MM.1S (cell line): Measurements from ENCODE around the gene SPIRE1.

Source experiments
- CTCF ChIP-seq: fragments of 300-600 bp; sonication (generic); IDR thresholded peaks from 2 replicates; pipeline ENCODE4 v1.5.1; 2016; ENCODE audit warnings: antibody characterized with exemption, low read length, mixed read lengths
- EZH2 ChIP-seq: fragments of 300-600 bp; sonication (generic); optimal IDR thresholded peaks from 2 replicates; pipeline ENCODE3; 2017; ENCODE audit warnings: low read depth, mild to moderate bottlenecking, antibody characterized with exemption, low read length, mixed read lengths
- EZH2phosphoT487 ChIP-seq: fragments of 300-600 bp; sonication (generic); IDR thresholded peaks from 2 replicates; pipeline ENCODE4 v1.6.1; 2018; ENCODE audit warnings: antibody characterized with exemption, low read length

GRCh38 chr18:12411456-12411855 is 246.5 kb downstream of the SPIRE1 start:
- TF ChIP-seq CTCF: no peak
- TF ChIP-seq EZH2: no peak
- no peak for TF ChIP-seq EZH2phosphoT487
